ENCODE data around the gene ALDH3B2. TPM values are rescaled to one million over a fixed set of nuclear protein-coding genes. Genes with fewer than 3 reads are reported as not detected.

Gene ALDH3B2
- total and polyA plus RNA-seq, 2 experiments from 2014 or later: 1.6 to 2.5 TPM

- no peaks in the 10 kb centered on the region for H3K4me1 ChIP-seq (ENCODE audit: insufficient read depth)
- no peak overlapping the region for H2AFZ ChIP-seq
- H3K27ac ChIP-seq: no peak overlapping the region
- H3K27me3 ChIP-seq: no peaks in the 10 kb centered on the region
- no peak for DNase-seq (ENCODE audit: low spot score)
- TF ChIP-seq, protein P1, sequence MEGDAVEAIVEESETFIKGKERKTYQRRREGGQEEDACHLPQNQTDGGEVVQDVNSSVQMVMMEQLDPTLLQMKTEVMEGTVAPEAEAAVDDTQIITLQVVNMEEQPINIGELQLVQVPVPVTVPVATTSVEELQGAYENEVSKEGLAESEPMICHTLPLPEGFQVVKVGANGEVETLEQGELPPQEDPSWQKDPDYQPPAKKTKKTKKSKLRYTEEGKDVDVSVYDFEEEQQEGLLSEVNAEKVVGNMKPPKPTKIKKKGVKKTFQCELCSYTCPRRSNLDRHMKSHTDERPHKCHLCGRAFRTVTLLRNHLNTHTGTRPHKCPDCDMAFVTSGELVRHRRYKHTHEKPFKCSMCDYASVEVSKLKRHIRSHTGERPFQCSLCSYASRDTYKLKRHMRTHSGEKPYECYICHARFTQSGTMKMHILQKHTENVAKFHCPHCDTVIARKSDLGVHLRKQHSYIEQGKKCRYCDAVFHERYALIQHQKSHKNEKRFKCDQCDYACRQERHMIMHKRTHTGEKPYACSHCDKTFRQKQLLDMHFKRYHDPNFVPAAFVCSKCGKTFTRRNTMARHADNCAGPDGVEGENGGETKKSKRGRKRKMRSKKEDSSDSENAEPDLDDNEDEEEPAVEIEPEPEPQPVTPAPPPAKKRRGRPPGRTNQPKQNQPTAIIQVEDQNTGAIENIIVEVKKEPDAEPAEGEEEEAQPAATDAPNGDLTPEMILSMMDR (IDR thresholded peaks at IDR 0.05; ENCODE audit: poor library complexity): no peak
- TF ChIP-seq EZH2phosphoT487 (IDR thresholded peaks at IDR 0.05; ENCODE audit: low read depth, severe bottlenecking, unreplicated experiment) (no peak), EZH2 (IDR thresholded peaks at IDR 0.05; ENCODE audit: borderline replicate concordance) (no peak)
- no peaks in the 10 kb centered on the region for H3K9me2 ChIP-seq (replicated peaks; ENCODE audit: insufficient read depth)
- H4K20me1 ChIP-seq (ENCODE audit: insufficient read depth, poor library complexity, severe bottlenecking): no peaks in the 10 kb centered on the region
- H3K4me3 ChIP-seq: no peak overlapping the region
- no peaks in the 10 kb centered on the region for H3K9me3 ChIP-seq (ENCODE audit: low read depth)
- no peaks in the 10 kb centered on the region for H3K36me3 ChIP-seq (replicated peaks; ENCODE audit: insufficient read depth, low read depth)
- no peak overlapping the region for H3K4me2 ChIP-seq
- no peaks in the 10 kb centered on the region for H3K79me2 ChIP-seq
- WGBS (ENCODE audit: low lambda C conversion rate, missing lambda C conversion rate): 87% methylated on average over 15 of the region's 15 CpGs
Measured at GRCh38 chr11:67652965-67653845, 21.2 kb downstream of the ALDH3B2 start.

GRCh38 chr11:67651976-67652781 is 22.2 kb downstream of the ALDH3B2 start:
- peak; percentile 24 for DNase-seq (ENCODE audit: low spot score)
- no peaks in the 10 kb centered on the region for H4K20me1 ChIP-seq (ENCODE audit: insufficient read depth, poor library complexity, severe bottlenecking)
- WGBS (ENCODE audit: low lambda C conversion rate, missing lambda C conversion rate): 59% methylated on average over 13 of the region's 13 CpGs
- H3K9me2 ChIP-seq (replicated peaks; ENCODE audit: insufficient read depth): no peaks in the 10 kb centered on the region
- TF ChIP-seq EZH2phosphoT487 (IDR thresholded peaks at IDR 0.05; ENCODE audit: low read depth, severe bottlenecking, unreplicated experiment) (no peak), EZH2 (IDR thresholded peaks at IDR 0.05; ENCODE audit: borderline replicate concordance) (no peak)
- TF ChIP-seq, protein P1 (IDR thresholded peaks at IDR 0.05; ENCODE audit: poor library complexity): no peak
- H3K4me2 ChIP-seq: no peak overlapping the region
- no peaks in the 10 kb centered on the region for H3K4me1 ChIP-seq (ENCODE audit: insufficient read depth)
- H3K79me2 ChIP-seq: no peaks in the 10 kb centered on the region
- no peak overlapping the region for H3K27ac ChIP-seq
- no peaks in the 10 kb centered on the region for H3K27me3 ChIP-seq
- H3K4me3 ChIP-seq: no peak overlapping the region
- no peak overlapping the region for H2AFZ ChIP-seq
- H3K36me3 ChIP-seq (replicated peaks; ENCODE audit: insufficient read depth, low read depth): no peaks in the 10 kb centered on the region
- H3K9me3 ChIP-seq (ENCODE audit: low read depth): no peaks in the 10 kb centered on the region

- H3K9me3 ChIP-seq (ENCODE audit: low read depth): no peaks in the 10 kb centered on the region
- no peaks in the 10 kb centered on the region for H3K27me3 ChIP-seq
- no peak for DNase-seq (ENCODE audit: low spot score)
- WGBS (ENCODE audit: low lambda C conversion rate, missing lambda C conversion rate): 91% methylated on average over 22 of the region's 22 CpGs
- peak overlapping the region; percentile 53 for H2AFZ ChIP-seq
- no peaks in the 10 kb centered on the region for H3K4me1 ChIP-seq (ENCODE audit: insufficient read depth)
- peak overlapping the region; percentile 71 for H3K4me2 ChIP-seq
- H3K9me2 ChIP-seq (replicated peaks; ENCODE audit: insufficient read depth): no peaks in the 10 kb centered on the region
- TF ChIP-seq, protein P1 (IDR thresholded peaks at IDR 0.05; ENCODE audit: poor library complexity): no peak
- TF ChIP-seq EZH2phosphoT487 (IDR thresholded peaks at IDR 0.05; ENCODE audit: low read depth, severe bottlenecking, unreplicated experiment) (no peak), EZH2 (IDR thresholded peaks at IDR 0.05; ENCODE audit: borderline replicate concordance) (no peak)
- H3K4me3 ChIP-seq: no peak overlapping the region
- H4K20me1 ChIP-seq (ENCODE audit: insufficient read depth, poor library complexity, severe bottlenecking): no peaks in the 10 kb centered on the region
- no peaks in the 10 kb centered on the region for H3K79me2 ChIP-seq
- H3K36me3 ChIP-seq (replicated peaks; ENCODE audit: insufficient read depth, low read depth): no peaks in the 10 kb centered on the region
- peak overlapping the region; percentile 81 for H3K27ac ChIP-seq
Measured at GRCh38 chr11:67649634-67650510, 24.6 kb downstream of the ALDH3B2 start.
